ENCODE results near the gene BPIFB6.

GRCh38 chr20:32988008-32988407, 43.4 kb upstream of the BPIFB6 start:
- TF ChIP-seq YY1 (IDR thresholded peaks at IDR 0.05; ENCODE audit: insufficient read depth, insufficient read length) (no peak), ZNF274 (IDR thresholded peaks at IDR 0.05; ENCODE audit: low read depth, low read length) (no peak), SUZ12 (IDR thresholded peaks at IDR 0.05; ENCODE audit: extremely low read depth, insufficient read depth, insufficient read length) (no peak)

Measured in NT2/D1 (cell line).